ENCODE data around the gene PCTP. TPM values are rescaled to one million over a fixed set of nuclear protein-coding genes. Genes with fewer than 3 reads are reported as not detected.

The PCTP gene
- polyA plus RNA-seq, 1 donor from 2014 or later: 1.9 TPM

GRCh38 chr17:55720919-55721836 lies 29.7 kb upstream of the PCTP start:
- Mint-ChIP-seq H3K9me3 (no peaks in the 10 kb centered on the region), H3K4me3 (no peak overlapping the region), H3K27ac (no peak overlapping the region), H3K27me3 (peaks cover 19% of the 10 kb centered on the region), H3K4me1 (peaks cover 4 to 10% (median 9%) of the 10 kb centered on the region in 3 donors), H3K36me3 (no peaks in the 10 kb centered on the region)

DNA sequence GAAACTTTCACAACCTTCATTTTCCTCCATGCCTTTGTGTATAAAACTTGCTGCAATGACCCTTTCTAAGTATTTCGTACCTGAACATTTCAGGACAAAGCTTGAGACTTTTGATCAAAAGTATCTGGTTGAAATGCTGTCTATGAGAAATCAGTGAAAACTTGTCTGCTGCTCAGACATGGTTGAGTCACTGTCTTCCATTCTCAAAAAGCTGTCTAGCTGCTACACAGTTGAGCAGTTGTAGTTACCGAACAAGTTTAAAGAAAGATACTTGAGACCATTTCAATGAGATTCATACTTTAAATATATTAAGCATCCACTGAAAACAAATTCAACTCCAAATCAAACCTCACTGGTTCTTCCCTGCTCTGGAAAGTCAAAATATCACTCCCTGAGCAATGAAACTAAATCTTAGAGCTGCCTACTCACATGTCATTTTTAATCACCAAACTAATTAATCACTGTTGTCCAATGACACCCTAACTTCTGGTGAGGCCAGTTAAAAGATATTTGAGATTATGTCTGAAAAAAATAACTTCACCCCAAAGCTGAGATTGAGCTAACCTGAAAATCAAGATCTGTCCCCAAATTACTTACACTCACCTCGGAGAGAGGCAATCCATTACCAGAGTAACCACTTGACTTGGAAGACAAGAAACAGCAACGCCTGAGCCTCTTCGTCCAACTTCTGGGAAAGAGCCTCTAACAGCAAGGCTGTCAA lies 28.7 kb upstream of the PCTP start:
- peaks cover 25% of the 10 kb centered on the region for H3K27me3 Mint-ChIP-seq
- H3K4me3 Mint-ChIP-seq: no peak overlapping the region
- H3K36me3 Mint-ChIP-seq: no peaks in the 10 kb centered on the region
- H3K4me1 Mint-ChIP-seq: peaks cover 4 to 10% (median 9%) of the 10 kb centered on the region in 3 donors
- H3K9me3 Mint-ChIP-seq: no peaks in the 10 kb centered on the region
- no peak overlapping the region for H3K27ac Mint-ChIP-seq

DNA sequence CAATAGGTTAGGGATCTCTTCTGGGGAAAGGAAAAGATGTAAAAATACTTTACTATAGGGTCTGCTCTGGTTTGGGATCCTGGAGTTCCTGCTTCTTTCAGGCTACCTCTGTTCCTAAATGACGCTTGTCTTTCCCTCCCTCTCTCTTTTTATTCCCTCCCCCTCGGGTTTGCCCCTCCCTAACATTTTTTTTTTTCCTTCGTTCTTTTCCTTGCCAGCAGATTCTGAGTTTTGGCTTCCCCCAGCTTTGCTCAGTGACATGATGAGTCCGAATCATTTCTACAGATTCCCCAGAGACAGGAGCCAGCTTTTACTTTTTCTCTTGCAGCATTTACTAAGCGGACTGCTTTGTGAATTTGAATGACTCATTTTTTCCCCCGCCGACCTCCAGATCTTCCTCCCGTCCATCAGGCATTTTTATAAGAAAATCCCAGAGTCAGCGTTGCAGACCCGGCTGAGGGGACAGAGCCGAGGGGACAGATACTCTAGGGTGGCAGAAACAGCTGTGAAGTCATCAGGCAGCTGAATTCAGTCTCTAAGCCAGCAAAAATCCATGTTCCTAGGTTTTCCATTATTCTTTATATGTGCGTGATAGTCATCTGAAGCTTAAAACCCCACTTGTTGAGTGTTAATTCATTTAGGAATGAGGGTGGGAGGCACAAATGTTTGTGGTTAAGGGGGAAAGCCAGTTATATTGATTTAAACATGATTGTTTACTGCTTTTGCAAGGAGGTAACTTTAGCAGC lies 27.9 kb upstream of the PCTP start, which contains the start of gene TMEM100:
Gene TMEM100, minus strand, starts transcription at position 123 of the 746 bp plus-strand sequence. CDS start 1,794 bp downstream, outside the sequence.
- peaks cover 4 to 10% (median 9%) of the 10 kb centered on the region in 3 donors for H3K4me1 Mint-ChIP-seq
- peaks cover 25% of the 10 kb centered on the region for H3K27me3 Mint-ChIP-seq
- no peak within 1 kb of the TSS for H3K27ac Mint-ChIP-seq
- peak within 1 kb of the TSS in 1 of 4 donors; percentile 27 for H3K4me3 Mint-ChIP-seq
- no peaks in the 10 kb centered on the region for H3K9me3 Mint-ChIP-seq
- no peaks in the 10 kb centered on the region for H3K36me3 Mint-ChIP-seq

DNA sequence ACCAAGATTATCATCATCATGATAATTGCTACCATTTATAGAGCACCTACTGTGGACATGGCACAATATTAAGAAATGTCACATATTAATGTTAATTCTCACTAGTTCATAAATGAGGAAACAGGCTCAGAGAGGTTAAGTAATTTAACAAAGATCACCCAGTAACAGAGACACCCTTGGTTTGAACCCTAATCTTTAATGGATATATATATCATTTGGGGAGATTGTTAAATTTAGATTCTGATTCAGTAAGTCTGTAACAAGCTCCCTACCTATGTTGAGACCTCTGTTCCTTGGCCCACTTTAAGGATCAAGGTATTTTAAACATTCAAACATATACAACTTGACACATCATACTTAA lies 27.4 kb upstream of the PCTP start:
- Mint-ChIP-seq H3K36me3 (no peaks in the 10 kb centered on the region), H3K27me3 (peaks cover 25% of the 10 kb centered on the region), H3K9me3 (no peaks in the 10 kb centered on the region), H3K4me1 (peaks cover 4 to 10% (median 9%) of the 10 kb centered on the region in 3 donors), H3K4me3 (no peak overlapping the region), H3K27ac (no peak overlapping the region)

- Mint-ChIP-seq H3K4me3 (no peak overlapping the region), H3K27ac (no peak overlapping the region), H3K9me3 (no peaks in the 10 kb centered on the region), H3K27me3 (peaks cover 23% of the 10 kb centered on the region), H3K4me1 (peaks cover 4 to 10% (median 9%) of the 10 kb centered on the region in 3 donors), H3K36me3 (no peaks in the 10 kb centered on the region)
Observed at GRCh38 chr17:55726440-55726839, 24.4 kb upstream of the PCTP start.

- no peak overlapping the region for H3K4me3 Mint-ChIP-seq
- H3K4me1 Mint-ChIP-seq: peaks cover 4 to 10% (median 9%) of the 10 kb centered on the region in 3 donors
- no peak overlapping the region for H3K27ac Mint-ChIP-seq
- peaks cover 28% of the 10 kb centered on the region for H3K27me3 Mint-ChIP-seq
- H3K36me3 Mint-ChIP-seq: no peaks in the 10 kb centered on the region
- H3K9me3 Mint-ChIP-seq: no peaks in the 10 kb centered on the region
Observed at GRCh38 chr17:55727275-55727674, 23.6 kb upstream of the PCTP start.

GRCh38 chr17:55727920-55728319 lies 22.9 kb upstream of the PCTP start:
- Mint-ChIP-seq H3K27ac (no peak overlapping the region), H3K4me1 (peaks cover 4 to 7% (median 6%) of the 10 kb centered on the region in 3 donors), H3K4me3 (no peak overlapping the region), H3K36me3 (no peaks in the 10 kb centered on the region), H3K27me3 (peaks cover 27% of the 10 kb centered on the region), H3K9me3 (no peaks in the 10 kb centered on the region)

DNA sequence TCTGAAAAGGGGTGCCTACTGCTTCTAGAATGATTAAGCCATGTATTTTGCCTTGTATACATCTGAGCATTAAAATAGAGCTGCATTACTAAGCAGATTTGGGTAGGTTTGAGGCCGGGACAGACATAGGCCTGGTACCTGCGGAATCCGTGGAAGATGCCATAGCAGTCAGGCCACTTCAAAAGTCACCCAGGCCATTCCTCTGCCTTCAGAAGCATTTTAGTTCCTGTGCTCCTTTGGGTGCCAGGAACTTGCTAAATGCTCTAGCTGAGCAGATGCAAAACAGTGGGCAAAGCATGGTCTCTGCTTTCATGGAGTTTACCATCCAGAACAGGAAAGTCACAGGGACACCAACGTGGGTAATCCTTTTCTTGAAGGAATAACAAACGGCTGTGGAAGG lies 22.5 kb upstream of the PCTP start:
- no peaks in the 10 kb centered on the region for H3K9me3 Mint-ChIP-seq
- no peaks in the 10 kb centered on the region for H3K36me3 Mint-ChIP-seq
- no peak overlapping the region for H3K27ac Mint-ChIP-seq
- peaks cover 4 to 6% (median 5%) of the 10 kb centered on the region in 3 donors for H3K4me1 Mint-ChIP-seq
- H3K4me3 Mint-ChIP-seq: no peak overlapping the region
- H3K27me3 Mint-ChIP-seq: peaks cover 26% of the 10 kb centered on the region

DNA sequence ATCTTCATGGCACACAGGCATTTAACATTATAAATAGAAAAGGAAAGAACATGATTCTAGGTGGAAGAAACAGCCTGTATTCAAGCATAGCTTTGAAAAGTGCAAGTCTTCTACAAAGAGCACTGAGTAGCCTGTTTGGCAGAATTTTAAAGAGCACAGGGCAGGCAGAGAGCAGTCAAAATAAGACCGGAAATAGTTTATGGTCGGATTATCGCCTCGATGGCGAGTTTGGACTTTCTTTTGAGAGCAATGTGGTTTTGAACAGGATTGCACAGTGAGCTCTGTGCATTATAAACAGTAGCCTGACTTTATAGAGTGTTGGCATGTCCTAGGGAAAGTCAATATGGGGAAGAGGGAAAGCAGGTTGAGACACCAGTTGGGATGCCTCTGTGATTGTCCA lies 22.0 kb upstream of the PCTP start:
- peaks cover 4 to 6% (median 5%) of the 10 kb centered on the region in 3 donors for H3K4me1 Mint-ChIP-seq
- H3K9me3 Mint-ChIP-seq: no peaks in the 10 kb centered on the region
- no peaks in the 10 kb centered on the region for H3K36me3 Mint-ChIP-seq
- H3K27ac Mint-ChIP-seq: no peak overlapping the region
- peaks cover 26% of the 10 kb centered on the region for H3K27me3 Mint-ChIP-seq
- no peak overlapping the region for H3K4me3 Mint-ChIP-seq

DNA sequence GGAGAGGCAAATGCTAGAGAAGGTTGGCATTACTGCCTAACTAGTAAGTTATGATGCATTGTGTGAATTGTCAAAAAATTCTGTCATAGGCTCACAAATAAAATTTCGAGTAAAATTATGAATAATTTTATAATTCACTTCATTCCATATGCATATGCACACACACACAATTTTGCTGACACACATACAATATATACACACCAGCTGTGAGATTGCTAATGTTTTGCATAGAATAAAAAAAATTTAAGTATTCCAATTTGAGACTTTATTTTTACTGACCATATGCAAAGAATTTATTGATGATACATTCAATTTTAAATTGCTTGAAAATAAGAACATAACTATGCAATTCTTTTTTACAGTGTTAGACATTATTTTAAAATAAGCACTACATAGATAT lies 21.4 kb upstream of the PCTP start:
- peaks cover 4 to 6% (median 5%) of the 10 kb centered on the region in 3 donors for H3K4me1 Mint-ChIP-seq
- H3K4me3 Mint-ChIP-seq: no peak overlapping the region
- peaks cover 26% of the 10 kb centered on the region for H3K27me3 Mint-ChIP-seq
- H3K27ac Mint-ChIP-seq: no peak overlapping the region
- no peaks in the 10 kb centered on the region for H3K36me3 Mint-ChIP-seq
- no peaks in the 10 kb centered on the region for H3K9me3 Mint-ChIP-seq

GRCh38 chr17:55730380-55730779 lies 20.5 kb upstream of the PCTP start:
- H3K36me3 Mint-ChIP-seq: no peaks in the 10 kb centered on the region
- no peaks in the 10 kb centered on the region for H3K9me3 Mint-ChIP-seq
- H3K4me1 Mint-ChIP-seq: peaks cover 1 to 2% (median 1%) of the 10 kb centered on the region in 3 donors
- no peak overlapping the region for H3K4me3 Mint-ChIP-seq
- H3K27me3 Mint-ChIP-seq: peaks cover 26% of the 10 kb centered on the region
- H3K27ac Mint-ChIP-seq: no peak overlapping the region

- H3K27ac Mint-ChIP-seq: no peak overlapping the region
- no peak overlapping the region for H3K4me3 Mint-ChIP-seq
- H3K36me3 Mint-ChIP-seq: no peaks in the 10 kb centered on the region
- peaks cover 0 to 4% (median 0%) of the 10 kb centered on the region in 3 donors for H3K4me1 Mint-ChIP-seq
- H3K27me3 Mint-ChIP-seq: peaks cover 26% of the 10 kb centered on the region
- H3K9me3 Mint-ChIP-seq: no peaks in the 10 kb centered on the region
Observed at GRCh38 chr17:55730808-55731207, 20.0 kb upstream of the PCTP start.

DNA sequence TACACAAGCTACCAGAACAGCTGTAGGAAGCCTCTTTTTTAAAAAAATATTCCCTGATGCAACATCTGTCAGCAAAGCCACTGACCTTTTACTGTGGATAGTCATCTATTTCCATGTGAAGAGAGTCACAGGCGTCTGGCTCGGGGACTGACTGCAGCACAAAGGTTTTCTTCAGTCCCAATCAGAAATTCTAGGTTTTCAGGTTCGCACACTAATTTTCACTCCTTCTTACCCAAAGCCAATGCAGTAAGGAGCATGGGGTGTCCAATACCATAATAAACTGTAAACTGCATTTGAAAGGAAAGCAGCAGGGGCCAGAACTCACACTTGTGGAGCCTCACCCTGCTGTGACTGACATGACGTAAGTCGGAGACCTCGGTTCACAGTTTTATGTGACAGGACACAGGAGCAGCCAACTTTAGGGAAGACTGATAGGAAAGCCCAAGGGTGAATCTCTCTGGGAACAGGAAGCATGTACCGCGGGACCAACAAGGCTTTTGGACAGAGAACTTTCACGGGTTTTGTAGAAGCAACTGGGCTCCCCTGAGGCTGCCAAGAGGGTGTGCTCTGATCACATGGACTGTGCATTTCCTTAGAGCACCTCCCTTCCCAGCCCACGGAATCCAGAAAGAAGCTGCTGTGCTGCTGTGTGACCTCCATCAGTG lies 19.1 kb upstream of the PCTP start:
- no peak overlapping the region for H3K4me3 Mint-ChIP-seq
- H3K27me3 Mint-ChIP-seq: peaks cover 24% of the 10 kb centered on the region
- H3K9me3 Mint-ChIP-seq: no peaks in the 10 kb centered on the region
- no peak overlapping the region for H3K27ac Mint-ChIP-seq
- peaks cover 0 to 4% (median 0%) of the 10 kb centered on the region in 3 donors for H3K4me1 Mint-ChIP-seq
- H3K36me3 Mint-ChIP-seq: no peaks in the 10 kb centered on the region

DNA sequence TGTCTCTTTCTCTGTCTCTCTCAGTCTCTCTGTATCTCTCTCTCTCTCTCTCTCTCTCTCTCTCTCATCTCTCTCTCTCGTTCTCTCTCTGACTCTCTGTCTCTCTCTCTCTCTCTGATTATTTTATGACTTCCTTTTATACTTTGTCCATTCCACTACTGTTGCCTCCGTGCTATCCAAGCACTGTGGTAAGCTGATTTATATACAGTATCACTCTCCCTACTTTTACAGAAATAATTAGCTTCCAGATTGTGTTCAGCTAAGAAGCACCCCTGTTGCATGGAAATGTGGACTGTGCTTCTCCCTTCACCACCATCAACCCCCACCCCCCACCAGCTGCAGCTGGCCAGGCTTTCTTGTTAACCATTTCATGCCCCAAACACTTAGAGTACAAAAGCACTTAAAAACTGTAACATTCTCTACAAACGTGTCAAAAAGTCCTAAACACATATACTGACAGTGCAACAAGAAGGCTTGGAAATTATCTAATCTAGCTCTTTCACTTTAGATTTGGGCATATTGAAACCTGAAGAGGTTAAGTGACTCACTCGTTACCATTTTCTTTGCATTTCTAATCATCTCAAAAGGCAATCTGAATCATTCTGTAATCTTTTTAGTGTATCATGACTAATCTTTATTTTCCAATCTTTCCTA lies 16.6 kb upstream of the PCTP start:
- H3K4me3 Mint-ChIP-seq: no peak overlapping the region
- peaks cover 17% of the 10 kb centered on the region for H3K27me3 Mint-ChIP-seq
- peaks cover 0 to 7% (median 4%) of the 10 kb centered on the region in 3 donors for H3K4me1 Mint-ChIP-seq
- no peaks in the 10 kb centered on the region for H3K9me3 Mint-ChIP-seq
- no peak overlapping the region for H3K27ac Mint-ChIP-seq
- H3K36me3 Mint-ChIP-seq: no peaks in the 10 kb centered on the region

All from IgD-negative memory B cell (primary cell).